Pancreas (tissue), 10 donors: Measurements from ENCODE around the gene TRIM71. TPM values are rescaled to one million over a fixed set of nuclear protein-coding genes. Genes with fewer than 3 reads are reported as not detected.

Experiments
- ATAC-seq, 4 donors: fragments of 200-7000 bp; cut with Tn5 transposase; one replicate each; pipeline versions ENCODE4 v1.8.0 to v1.9.1; 2020; ENCODE audit warnings: mild to moderate bottlenecking in 4 of 4, moderate library complexity in 4 of 4
- DNase-seq, 6 donors: peaks; one replicate each; pipeline ENCODE4 v3.0.0-alpha.2; 2020
- FAIRE-seq: peaks from 2 replicates; lab custom pipeline; 2012; peaks lifted over from hg19 to GRCh38; lab: Jason Lieb, UNC
- H3K27ac ChIP-seq, 4 donors: fragments of 200-600 bp; sonication (generic); 1 replicate in 3 of 4; 2 replicates in 1 of 4; pipeline versions ENCODE4 v1.5.0 to v1.8.0; 2020
- H3K27me3 ChIP-seq, 4 donors: fragments of 200-600 bp; one replicate each; pipeline ENCODE4 v1.8.0; 2021
- H3K36me3 ChIP-seq, 3 donors: fragments of 200-600 bp; sonication (generic) in 1 of 3; one replicate each; pipeline versions ENCODE4 v1.5.0 to v1.8.0; 2020 to 2021
- H3K4me1 ChIP-seq, 3 donors: fragments of 200-600 bp; one replicate each; pipeline ENCODE4 v1.8.0; 2021
- H3K4me3 ChIP-seq, 4 donors: fragments of 200-600 bp; sonication (generic) in 2 of 4; one replicate each; pipeline versions ENCODE4 v1.5.0 to v1.8.0; 2020 to 2021
- H3K9me3 ChIP-seq, 4 donors: fragments of 200-600 bp; one replicate each; pipeline ENCODE4 v1.8.0; 2021
- CTCF ChIP-seq, 4 donors: fragments of 200-600 bp; sonication (generic) in 3 of 4; IDR thresholded peaks; one replicate each; pipeline versions ENCODE4 v1.5.0 to v1.8.0; 2021; ENCODE audit warnings: antibody characterized with exemption in 4 of 4
- WGBS, 2 donors: extraction: QIAGEN DNeasy Blood & Tissue Kit; methylation state at CpG; one replicate each; pipeline ENCODE4 v1.1.7; 2013; 5-methylcytosine and 5-hydroxymethylcytosine counted together
- intact Hi-C, 3 donors: fragments of 100-400 bp; cut with DNase I; formaldehyde crosslinking; loops; one replicate each; pipeline versions ENCODE4 v1.11.1 to v1.14.2; 2022
- polyA plus RNA-seq, 2 donors: library from polyadenylated mRNA; stranded (reverse); fragments of 200-250 nt; gene quantifications; one replicate each; pipeline ENCODE4 v1.2.3, GENCODE V29; 2013
- total RNA-seq, 6 donors: library from RNA; stranded (reverse); fragmentation: NEBNext Ultra II Directional in 4 of 6; extraction: Animal tissue kit (Norgen Biotek cat#: 25700) in 4 of 6; gene quantifications; one replicate each; pipeline versions ENCODE4 v1.2.1 to v1.2.4, GENCODE V29; 2021 to 2023
- donor health status: healthy with polysubstance abuse.
- donor health status: DM: no; HTN: no; CAD: no; lungs with moderate emphysema.
- donor health status: DM: no; HTN: no; CAD: no.
- donor health status: control.
- donor health status: control.
- donor health status: Bipolar disorder and iron deficiency.
- donor health status: DM: yes; HTN: yes; CAD: no.
- donor health status: DM: no; HTN: no; CAD: no.
- donor health status: DM: no; HTN: no; CAD: no.
- donor health status: DM: yes; HTN: yes; CAD: no.

TRIM71 gene
- total and polyA plus RNA-seq, 8 donors, result 0.02 to 0.28 (median 0.03) TPM; not detected in 5

GRCh38 chr3:32841867-32842470, 24.2 kb downstream of the TRIM71 start:
- H3K36me3 ChIP-seq, result no peaks in the 10 kb centered on the region
- no peaks in the 10 kb centered on the region for H3K9me3 ChIP-seq
- intact Hi-C loops, result no loop called here
- 73 to 82% methylated on average over 5 of the region's 5 CpGs for WGBS, 2 donors
- FAIRE-seq (no peak), ATAC-seq (no peak), DNase-seq (no peak)
- no peak for TF ChIP-seq CTCF (IDR thresholded peaks at IDR 0.05)
- no peaks in the 10 kb centered on the region for H3K27me3 ChIP-seq
- no peak overlapping the region for H3K4me3 ChIP-seq
- no peak overlapping the region for H3K27ac ChIP-seq
- H3K4me1 ChIP-seq, result no peaks in the 10 kb centered on the region

GRCh38 chr3:32842531-32842931, 24.7 kb downstream of the TRIM71 start:
- no peak for TF ChIP-seq CTCF (IDR thresholded peaks at IDR 0.05)
- Histone ChIP-seq H3K4me1 (no peaks in the 10 kb centered on the region), H3K4me3 (no peak overlapping the region), H3K36me3 (no peaks in the 10 kb centered on the region), H3K27me3 (no peaks in the 10 kb centered on the region), H3K9me3 (no peaks in the 10 kb centered on the region), H3K27ac (no peak overlapping the region)
- 48 to 65% methylated on average over 3 of the region's 3 CpGs for WGBS, 2 donors
- FAIRE-seq (no peak), ATAC-seq (no peak), DNase-seq (no peak)
- intact Hi-C loops, result no loop called here

GRCh38 chr3:32842987-32843386, 25.2 kb downstream of the TRIM71 start:
- intact Hi-C loops, result no loop called here
- H3K36me3 ChIP-seq, result no peaks in the 10 kb centered on the region
- no peak for ATAC-seq
- no peak overlapping the region for H3K4me3 ChIP-seq
- WGBS, 2 donors, result 51 to 66% methylated on average over 2 of the region's 2 CpGs
- no peaks in the 10 kb centered on the region for H3K9me3 ChIP-seq
- no peak for FAIRE-seq
- DNase-seq, result no peak
- no peaks in the 10 kb centered on the region for H3K4me1 ChIP-seq
- H3K27ac ChIP-seq, result no peak overlapping the region
- H3K27me3 ChIP-seq, result no peaks in the 10 kb centered on the region
- TF ChIP-seq CTCF (IDR thresholded peaks at IDR 0.05), result no peak

- FAIRE-seq (no peak), DNase-seq (no peak), ATAC-seq (no peak)
- no peaks in the 10 kb centered on the region for H3K27me3 ChIP-seq
- H3K9me3 ChIP-seq, result no peaks in the 10 kb centered on the region
- H3K27ac ChIP-seq, result no peak overlapping the region
- intact Hi-C loops, result no loop called here
- H3K36me3 ChIP-seq, result no peaks in the 10 kb centered on the region
- no peak for TF ChIP-seq CTCF (IDR thresholded peaks at IDR 0.05)
- 84 to 88% methylated on average over 17 of the region's 17 CpGs for WGBS, 2 donors
- no peak overlapping the region for H3K4me3 ChIP-seq
- no peaks in the 10 kb centered on the region for H3K4me1 ChIP-seq
These were observed 25.9 kb downstream of the TRIM71 start for GRCh38 chr3:32843510-32844321.

GRCh38 chr3:32844322-32844654, 26.5 kb downstream of the TRIM71 start:
- TF ChIP-seq CTCF (IDR thresholded peaks at IDR 0.05), result no peak
- no peaks in the 10 kb centered on the region for H3K27me3 ChIP-seq
- H3K4me1 ChIP-seq, result no peaks in the 10 kb centered on the region
- intact Hi-C loops, result no loop called here
- no peak overlapping the region for H3K27ac ChIP-seq
- DNase-seq (no peak), FAIRE-seq (no peak), ATAC-seq (no peak)
- no peak overlapping the region for H3K4me3 ChIP-seq
- H3K9me3 ChIP-seq, result no peaks in the 10 kb centered on the region
- no peaks in the 10 kb centered on the region for H3K36me3 ChIP-seq
- WGBS, 2 donors, result 86 to 91% methylated on average over 7 of the region's 7 CpGs
